ENCODE measurements around the gene CYB561. TPM values are rescaled to one million over a fixed set of nuclear protein-coding genes. Genes with fewer than 3 reads are reported as not detected.
"Not testable (repeated sequence)": the region's sequence is repeated elsewhere in the genome, so short reads cannot be mapped to it uniquely, and the experiment has no call there.

The CYB561 gene
- polyA plus RNA-seq, 3 donors = 5.2 to 11.8 (median 8.3) TPM

DNA sequence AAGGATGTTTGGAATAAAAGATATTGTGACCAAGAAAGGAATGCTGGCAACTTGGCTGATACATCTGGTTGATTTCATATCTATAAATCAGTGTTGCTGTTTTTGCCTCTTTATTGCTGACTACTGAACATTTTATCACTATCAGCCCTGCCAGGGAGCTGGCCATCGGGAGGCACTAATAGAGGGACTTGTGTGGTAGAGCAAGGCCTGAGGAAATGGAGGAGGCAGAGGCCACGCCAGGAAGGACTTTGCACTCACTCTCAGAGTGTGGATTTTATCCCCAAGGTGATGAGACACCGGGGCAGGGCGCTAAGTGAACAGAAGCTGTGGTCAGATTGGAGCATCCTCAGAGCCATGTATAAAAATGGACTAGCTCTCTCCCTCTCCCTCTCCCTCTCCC lies 9.3 kb upstream of the CYB561 start:
- Histone ChIP-seq H3K4me3 (replicated peaks in 1 of 3; ENCODE audit: low read depth in 2 of 3, low read length in 3 of 3) (no peak overlapping the region), H4K20me1 (ENCODE audit: insufficient read depth, low read length) (no peaks in the 10 kb centered on the region), H3K4me1 (ENCODE audit: control insufficient read depth in 1 of 2, insufficient read depth in 2 of 2, low read length in 2 of 2) (peaks cover 4 to 9% of the 10 kb centered on the region in 2 donors), H3K27ac (ENCODE audit: low read depth in 1 of 2, low read length in 2 of 2) (no peak overlapping the region), H3K9me3 (replicated peaks in 1 of 2; ENCODE audit: control insufficient read depth in 1 of 2, insufficient read depth in 1 of 2, low read length in 2 of 2) (no peaks in the 10 kb centered on the region), H3K27me3 (ENCODE audit: control insufficient read depth in 2 of 2, insufficient read depth in 2 of 2, low read length in 2 of 2) (no peaks in the 10 kb centered on the region), H3K79me2 (ENCODE audit: insufficient read depth, low read length) (no peaks in the 10 kb centered on the region), H2AFZ (ENCODE audit: insufficient read depth, low read depth, low read length, poor library complexity, severe bottlenecking) (no peak overlapping the region), H3K4me2 (replicated peaks; ENCODE audit: extremely low read depth, low read length, poor library complexity, severe bottlenecking) (no peak overlapping the region), H3K9ac (ENCODE audit: insufficient read depth, low read length, poor library complexity, severe bottlenecking) (no peak overlapping the region), H3K36me3 (replicated peaks in 1 of 2; ENCODE audit: control insufficient read depth in 1 of 2, insufficient read depth in 2 of 2, low read length in 2 of 2) (no peaks in the 10 kb centered on the region)
- no CpG with 5 or more reads among the region's 4 CpGs for WGBS (ENCODE audit: insufficient coverage)
- TF ChIP-seq, protein P1, sequence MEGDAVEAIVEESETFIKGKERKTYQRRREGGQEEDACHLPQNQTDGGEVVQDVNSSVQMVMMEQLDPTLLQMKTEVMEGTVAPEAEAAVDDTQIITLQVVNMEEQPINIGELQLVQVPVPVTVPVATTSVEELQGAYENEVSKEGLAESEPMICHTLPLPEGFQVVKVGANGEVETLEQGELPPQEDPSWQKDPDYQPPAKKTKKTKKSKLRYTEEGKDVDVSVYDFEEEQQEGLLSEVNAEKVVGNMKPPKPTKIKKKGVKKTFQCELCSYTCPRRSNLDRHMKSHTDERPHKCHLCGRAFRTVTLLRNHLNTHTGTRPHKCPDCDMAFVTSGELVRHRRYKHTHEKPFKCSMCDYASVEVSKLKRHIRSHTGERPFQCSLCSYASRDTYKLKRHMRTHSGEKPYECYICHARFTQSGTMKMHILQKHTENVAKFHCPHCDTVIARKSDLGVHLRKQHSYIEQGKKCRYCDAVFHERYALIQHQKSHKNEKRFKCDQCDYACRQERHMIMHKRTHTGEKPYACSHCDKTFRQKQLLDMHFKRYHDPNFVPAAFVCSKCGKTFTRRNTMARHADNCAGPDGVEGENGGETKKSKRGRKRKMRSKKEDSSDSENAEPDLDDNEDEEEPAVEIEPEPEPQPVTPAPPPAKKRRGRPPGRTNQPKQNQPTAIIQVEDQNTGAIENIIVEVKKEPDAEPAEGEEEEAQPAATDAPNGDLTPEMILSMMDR (IDR thresholded peaks at IDR 0.05) = no peak
- Mint-ChIP-seq H3K4me1 (peaks cover 9% of the 10 kb centered on the region), H3K4me3 (no peak overlapping the region), H3K27me3 (ENCODE audit: low read depth in 3 of 3) (peaks cover 3 to 16% (median 11%) of the 10 kb centered on the region in 3 donors), H3K9me3 (peaks cover 0 to 4% (median 0%) of the 10 kb centered on the region in 7 donors), H3K36me3 (no peaks in the 10 kb centered on the region), H3K27ac (no peak overlapping the region)
- no peak for DNase-seq
- intact Hi-C loops (cut with micrococcal nuclease) = loop anchor here in 1 of 2 donors (10.0 kb wide), 1 partner anchor 89 kb away; no protein-coding TSS in a partner anchor

DNA sequence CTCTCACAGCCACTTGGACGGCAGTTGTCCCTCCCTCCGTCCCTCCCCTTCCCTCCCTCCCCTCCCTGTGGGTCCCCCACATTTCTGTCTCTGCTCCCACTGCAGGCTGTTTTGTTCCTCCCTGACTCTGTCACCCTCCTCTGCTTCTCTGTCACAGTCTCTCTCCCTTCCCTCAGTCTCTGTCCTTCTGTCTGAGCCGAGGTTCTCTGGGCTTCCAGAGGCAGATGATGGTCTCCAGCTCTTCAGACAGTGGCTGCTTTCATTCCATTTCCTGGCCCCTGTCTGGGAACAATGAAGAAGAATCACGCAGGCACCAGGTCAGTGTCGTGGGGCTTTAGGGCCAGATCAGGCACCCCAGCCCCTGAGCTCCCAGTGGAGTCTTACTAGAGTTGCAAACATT lies 8.8 kb upstream of the CYB561 start:
- Histone ChIP-seq H3K4me1 (ENCODE audit: control insufficient read depth in 1 of 2, insufficient read depth in 2 of 2, low read length in 2 of 2) (peaks cover 3 to 9% of the 10 kb centered on the region in 2 donors), H3K4me3 (replicated peaks in 1 of 3; ENCODE audit: low read depth in 2 of 3, low read length in 3 of 3) (no peak overlapping the region), H4K20me1 (ENCODE audit: insufficient read depth, low read length) (no peaks in the 10 kb centered on the region), H3K27me3 (ENCODE audit: control insufficient read depth in 2 of 2, insufficient read depth in 2 of 2, low read length in 2 of 2) (no peaks in the 10 kb centered on the region), H2AFZ (ENCODE audit: insufficient read depth, low read depth, low read length, poor library complexity, severe bottlenecking) (peak overlapping the region; percentile 29), H3K9ac (ENCODE audit: insufficient read depth, low read length, poor library complexity, severe bottlenecking) (no peak overlapping the region), H3K79me2 (ENCODE audit: insufficient read depth, low read length) (no peaks in the 10 kb centered on the region), H3K27ac (ENCODE audit: low read depth in 1 of 2, low read length in 2 of 2) (no peak overlapping the region), H3K4me2 (replicated peaks; ENCODE audit: extremely low read depth, low read length, poor library complexity, severe bottlenecking) (no peak overlapping the region), H3K36me3 (replicated peaks in 1 of 2; ENCODE audit: control insufficient read depth in 1 of 2, insufficient read depth in 2 of 2, low read length in 2 of 2) (no peaks in the 10 kb centered on the region), H3K9me3 (replicated peaks in 1 of 2; ENCODE audit: control insufficient read depth in 1 of 2, insufficient read depth in 1 of 2, low read length in 2 of 2) (no peaks in the 10 kb centered on the region)
- intact Hi-C loops (cut with micrococcal nuclease) = loop anchor here in 1 of 2 donors (10.0 kb wide), 1 partner anchor 90 kb away; no protein-coding TSS in a partner anchor
- Mint-ChIP-seq H3K27ac (no peak overlapping the region), H3K9me3 (peaks cover 0 to 4% (median 0%) of the 10 kb centered on the region in 7 donors), H3K27me3 (ENCODE audit: low read depth in 3 of 3) (peaks cover 3 to 20% (median 14%) of the 10 kb centered on the region in 3 donors), H3K36me3 (no peaks in the 10 kb centered on the region), H3K4me3 (no peak overlapping the region), H3K4me1 (peaks cover 11% of the 10 kb centered on the region)
- DNase-seq = no peak
- WGBS (ENCODE audit: insufficient coverage) = 35% methylated on average over 5 of the region's 5 CpGs
- TF ChIP-seq, protein P1 (IDR thresholded peaks at IDR 0.05) = no peak

DNA sequence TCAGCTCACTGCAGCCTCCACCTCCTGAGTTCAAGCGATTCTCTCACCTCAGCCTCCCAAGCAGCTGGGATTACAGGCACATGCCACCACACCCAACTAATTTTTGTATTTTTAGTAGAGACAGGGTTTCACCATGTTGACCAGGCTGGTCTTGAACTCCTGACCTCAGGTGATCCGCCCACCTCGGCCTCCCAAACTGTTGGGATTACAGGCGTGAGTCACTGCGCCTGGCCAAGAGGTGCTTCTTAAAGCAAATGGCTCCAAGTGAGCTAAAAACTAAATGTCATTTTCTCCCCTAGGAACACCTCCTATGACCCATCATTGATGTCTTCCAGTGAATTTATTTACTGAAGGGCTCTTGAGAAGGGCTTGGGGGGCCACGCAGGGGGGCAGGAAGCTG lies 8.3 kb upstream of the CYB561 start:
- intact Hi-C loops (cut with micrococcal nuclease) = loop anchor here in 1 of 2 donors (10.0 kb wide), 1 partner anchor 90 kb away; no protein-coding TSS in a partner anchor
- not testable (repeated sequence) for H3K4me2 ChIP-seq (replicated peaks; ENCODE audit: extremely low read depth, low read length, poor library complexity, severe bottlenecking); H3K9me3 ChIP-seq (replicated peaks in 1 of 2; ENCODE audit: control insufficient read depth in 1 of 2, insufficient read depth in 1 of 2, low read length in 2 of 2); H3K36me3 Mint-ChIP-seq; H3K36me3 ChIP-seq (replicated peaks in 1 of 2; ENCODE audit: control insufficient read depth in 1 of 2, insufficient read depth in 2 of 2, low read length in 2 of 2); H3K9ac ChIP-seq (ENCODE audit: insufficient read depth, low read length, poor library complexity, severe bottlenecking); H3K4me1 ChIP-seq (ENCODE audit: control insufficient read depth in 1 of 2, insufficient read depth in 2 of 2, low read length in 2 of 2); H3K27me3 ChIP-seq (ENCODE audit: control insufficient read depth in 2 of 2, insufficient read depth in 2 of 2, low read length in 2 of 2); H3K4me3 Mint-ChIP-seq; H3K4me3 ChIP-seq (replicated peaks in 1 of 3; ENCODE audit: low read depth in 2 of 3, low read length in 3 of 3); H3K79me2 ChIP-seq (ENCODE audit: insufficient read depth, low read length); H3K27ac ChIP-seq (ENCODE audit: low read depth in 1 of 2, low read length in 2 of 2); H4K20me1 ChIP-seq (ENCODE audit: insufficient read depth, low read length); H3K9me3 Mint-ChIP-seq; H2AFZ ChIP-seq (ENCODE audit: insufficient read depth, low read depth, low read length, poor library complexity, severe bottlenecking); DNase-seq; H3K27ac Mint-ChIP-seq
- peaks cover 11% of the 10 kb centered on the region for H3K4me1 Mint-ChIP-seq
- 56% methylated on average over 1 of the region's 6 CpGs for WGBS (ENCODE audit: insufficient coverage)
- peaks cover 3 to 22% (median 16%) of the 10 kb centered on the region in 3 donors for H3K27me3 Mint-ChIP-seq (ENCODE audit: low read depth in 3 of 3)
